Upper lobe of left lung (tissue), 6 donors: Measurements from ENCODE around the gene LIMK2. TPM values are rescaled to one million over a fixed set of nuclear protein-coding genes. Genes with fewer than 3 reads are reported as not detected.

Experiments used
- ATAC-seq, 2 donors: fragments of 200-7000 bp; cut with Tn5 transposase; one replicate each; pipeline ENCODE4 v1.9.1; 2022; ENCODE audit warnings: mild to moderate bottlenecking in 2 of 2, moderate library complexity in 2 of 2; ENCODE audit not compliant: low FRiP score in 2 of 2
- DNase-seq, 2 donors: peaks; one replicate each; pipeline ENCODE4 v3.0.0-alpha.2; 2019 to 2020
- H3K27ac ChIP-seq, 4 donors: fragments of 200-600 bp; sonication (generic); one replicate each; pipeline ENCODE4 v1.5.1; 2016 to 2019
- H3K27me3 ChIP-seq, 4 donors: fragments of 200-600 bp; sonication (generic); one replicate each; pipeline ENCODE4 v1.5.1; 2017 to 2019
- H3K36me3 ChIP-seq, 4 donors: fragments of 200-600 bp; sonication (generic); one replicate each; pipeline ENCODE4 v1.5.1; 2016 to 2019
- H3K4me1 ChIP-seq, 4 donors: fragments of 200-600 bp; sonication (generic); one replicate each; pipeline ENCODE4 v1.5.1; 2018 to 2019
- H3K4me3 ChIP-seq, 4 donors: fragments of 200-600 bp; sonication (generic); one replicate each; pipeline ENCODE4 v1.5.1; 2017 to 2019; ENCODE audit warnings: mild to moderate bottlenecking in 2 of 4, moderate library complexity in 1 of 4
- H3K9me3 ChIP-seq, 4 donors: fragments of 200-600 bp; sonication (generic); one replicate each; pipeline ENCODE4 v1.5.1; 2018 to 2019
- EP300 ChIP-seq, 4 donors: sonication (generic); formaldehyde crosslinking; IDR thresholded peaks; one replicate each; pipeline ENCODE4 v1.5.1; 2017; ENCODE audit warnings: antibody characterized with exemption in 4 of 4, control low read depth in 2 of 4
- POLR2A ChIP-seq, 4 donors: fragments of 450-650 bp; IDR thresholded peaks; one replicate each; pipeline ENCODE4 v1.5.1; 2016 to 2017; ENCODE audit warnings: antibody characterized with exemption in 4 of 4, mild to moderate bottlenecking in 2 of 4
- POLR2AphosphoS5 ChIP-seq, 2 donors: sonication (generic); formaldehyde crosslinking; IDR thresholded peaks; one replicate each; pipeline ENCODE4 v1.5.1; 2017; ENCODE audit warnings: antibody characterized with exemption in 2 of 2
- WGBS, 2 donors: methylation state at CpG; one replicate each; pipeline ENCODE4 v1.1.5; 2017 to 2018; 5-methylcytosine and 5-hydroxymethylcytosine counted together
- total RNA-seq, 6 donors: library from RNA; depleted of rRNA in 4 of 6; stranded (reverse); fragments of >200 nt in 4 of 6; gene quantifications; one replicate each; pipeline versions ENCODE4 v1.1.0 to v1.2.1, GENCODE V29; 2016 to 2021
- TF ChIP-seq, protein P1 (sequence below), 6 experiments: fragments of 450-650 bp in 4 of 6; fragments of 200-600 bp in 2 of 6; sonication (generic) in 2 of 6; IDR thresholded peaks; one replicate each; pipeline ENCODE4 v1.5.1; 2016 to 2019; ENCODE audit warnings: antibody characterized with exemption in 6 of 6
- donor health status: DM: no; HTN: no; CAD: no; lungs with moderate emphysema.
- donor health status: DM: no; HTN: yes; CAD: no; lungs with severe emphysema.

Gene LIMK2
- total RNA-seq, 6 donors from 2014 or later: 44.5 to 141 (median 75.8) TPM

DNA sequence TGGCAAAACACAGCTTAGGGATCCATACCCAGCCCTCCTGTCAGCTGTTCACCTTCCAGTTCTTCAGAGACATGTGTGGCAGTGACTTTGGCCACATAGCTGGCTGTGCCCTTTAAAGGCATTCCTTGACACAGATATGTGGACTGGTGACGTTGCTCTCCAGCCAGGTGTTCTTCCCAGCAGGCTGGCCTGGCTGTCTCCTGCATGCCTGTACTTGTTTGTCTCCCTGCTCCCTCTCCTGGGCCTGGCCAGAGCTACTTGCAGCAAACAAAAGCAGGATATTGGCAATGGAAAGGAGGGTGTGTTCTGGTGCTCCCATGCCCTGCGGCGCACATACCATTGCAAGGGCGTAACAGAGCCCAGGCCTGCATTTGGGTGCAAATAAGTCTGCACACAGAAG lies 41.9 kb downstream of the LIMK2 start:
- H3K4me3 ChIP-seq: no peak overlapping the region
- peaks cover 34 to 65% (median 40%) of the 10 kb centered on the region in 4 donors for H3K4me1 ChIP-seq
- no peaks in the 10 kb centered on the region for H3K9me3 ChIP-seq
- 44 to 52% methylated on average over 3 to 4 of the region's 4 CpGs for WGBS, 2 donors
- no peaks in the 10 kb centered on the region for H3K27me3 ChIP-seq
- ATAC-seq (peak; percentile 53 to 87), DNase-seq (peak in 1 of 2 donors; percentile 85)
- peak overlapping the region; percentile 50 to 76 (median 70) for H3K27ac ChIP-seq
- H3K36me3 ChIP-seq: peaks cover 0 to 16% (median 9%) of the 10 kb centered on the region in 4 donors
- TF ChIP-seq, protein P1, sequence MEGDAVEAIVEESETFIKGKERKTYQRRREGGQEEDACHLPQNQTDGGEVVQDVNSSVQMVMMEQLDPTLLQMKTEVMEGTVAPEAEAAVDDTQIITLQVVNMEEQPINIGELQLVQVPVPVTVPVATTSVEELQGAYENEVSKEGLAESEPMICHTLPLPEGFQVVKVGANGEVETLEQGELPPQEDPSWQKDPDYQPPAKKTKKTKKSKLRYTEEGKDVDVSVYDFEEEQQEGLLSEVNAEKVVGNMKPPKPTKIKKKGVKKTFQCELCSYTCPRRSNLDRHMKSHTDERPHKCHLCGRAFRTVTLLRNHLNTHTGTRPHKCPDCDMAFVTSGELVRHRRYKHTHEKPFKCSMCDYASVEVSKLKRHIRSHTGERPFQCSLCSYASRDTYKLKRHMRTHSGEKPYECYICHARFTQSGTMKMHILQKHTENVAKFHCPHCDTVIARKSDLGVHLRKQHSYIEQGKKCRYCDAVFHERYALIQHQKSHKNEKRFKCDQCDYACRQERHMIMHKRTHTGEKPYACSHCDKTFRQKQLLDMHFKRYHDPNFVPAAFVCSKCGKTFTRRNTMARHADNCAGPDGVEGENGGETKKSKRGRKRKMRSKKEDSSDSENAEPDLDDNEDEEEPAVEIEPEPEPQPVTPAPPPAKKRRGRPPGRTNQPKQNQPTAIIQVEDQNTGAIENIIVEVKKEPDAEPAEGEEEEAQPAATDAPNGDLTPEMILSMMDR (IDR thresholded peaks at IDR 0.05): peak in 4 of 6 experiments; percentile 13 to 25 (median 22)
- TF ChIP-seq POLR2A (IDR thresholded peaks at IDR 0.05): no peak
- TF ChIP-seq EP300 (IDR thresholded peaks at IDR 0.05): no peak
- peak; percentile 45 to 46 for TF ChIP-seq POLR2AphosphoS5 (IDR thresholded peaks at IDR 0.05)

DNA sequence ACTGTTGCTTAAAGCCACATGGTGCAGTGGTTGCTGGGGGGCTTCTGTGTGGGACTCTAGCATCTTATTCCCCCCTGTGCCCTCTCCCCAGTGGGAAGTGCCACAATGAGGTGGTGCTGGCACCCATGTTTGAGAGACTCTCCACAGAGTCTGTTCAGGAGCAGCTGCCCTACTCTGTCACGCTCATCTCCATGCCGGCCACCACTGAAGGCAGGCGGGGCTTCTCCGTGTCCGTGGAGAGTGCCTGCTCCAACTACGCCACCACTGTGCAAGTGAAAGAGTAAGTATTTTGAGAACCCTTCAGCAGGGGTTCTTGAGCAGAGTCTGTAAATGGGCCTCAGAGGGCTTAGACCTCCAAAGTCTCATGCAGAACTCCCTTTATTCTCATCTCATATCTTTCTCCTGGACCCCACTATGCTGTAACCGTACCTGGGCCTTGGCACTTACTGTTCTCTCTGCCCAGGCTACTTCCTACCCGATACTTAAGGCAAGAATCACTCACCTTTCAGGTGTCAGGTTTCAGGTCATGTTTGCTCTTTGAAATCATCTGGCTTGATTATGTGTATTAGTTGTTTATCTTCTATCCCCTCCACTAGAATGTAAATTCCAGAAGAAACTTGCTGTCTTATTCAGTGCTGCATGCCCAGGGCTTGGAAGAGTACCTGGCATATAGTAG lies 47.8 kb downstream of the LIMK2 start:
- WGBS, 2 donors: 80 to 81% methylated on average over 2 to 8 of the region's 8 CpGs
- H3K4me1 ChIP-seq: peaks cover 2 to 20% (median 8%) of the 10 kb centered on the region in 4 donors
- no peak overlapping the region for H3K4me3 ChIP-seq
- TF ChIP-seq EP300 (IDR thresholded peaks at IDR 0.05) (no peak), POLR2AphosphoS5 (IDR thresholded peaks at IDR 0.05) (no peak), POLR2A (IDR thresholded peaks at IDR 0.05) (no peak)
- DNase-seq: no peak
- no peaks in the 10 kb centered on the region for H3K9me3 ChIP-seq
- no peak for ATAC-seq
- peaks cover 22 to 68% (median 63%) of the 10 kb centered on the region in 4 donors for H3K36me3 ChIP-seq
- H3K27ac ChIP-seq: peak overlapping the region in 1 of 4 donors; percentile 35
- no peaks in the 10 kb centered on the region for H3K27me3 ChIP-seq

DNA sequence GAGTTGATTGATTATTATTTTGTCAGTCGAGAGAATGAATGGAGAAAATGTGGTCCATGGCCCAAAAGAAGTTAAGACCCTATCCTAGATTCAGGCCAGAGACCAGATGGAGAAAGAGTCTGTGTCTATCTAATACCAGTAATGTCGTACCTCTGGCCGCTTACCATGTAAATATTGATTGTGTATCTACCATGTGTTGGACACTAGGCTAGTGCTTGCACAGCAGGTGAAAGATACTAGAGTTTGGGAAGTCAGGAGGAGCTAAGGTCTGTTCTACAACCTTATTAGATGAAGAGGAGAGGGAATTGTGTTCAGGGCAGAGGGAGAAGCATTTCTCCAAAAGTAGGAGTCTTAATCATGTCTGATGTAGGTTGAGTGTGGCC lies 48.4 kb downstream of the LIMK2 start:
- Histone ChIP-seq H3K4me3 (no peak overlapping the region), H3K4me1 (peaks cover 0 to 15% (median 3%) of the 10 kb centered on the region in 4 donors), H3K27me3 (no peaks in the 10 kb centered on the region), H3K9me3 (no peaks in the 10 kb centered on the region), H3K36me3 (peaks cover 22 to 74% (median 67%) of the 10 kb centered on the region in 4 donors), H3K27ac (no peak overlapping the region)
- DNase-seq (no peak), ATAC-seq (no peak)
- 86 to 93% methylated on average over 3 of the region's 3 CpGs for WGBS, 2 donors
- TF ChIP-seq EP300 (IDR thresholded peaks at IDR 0.05): no peak
- no peak for TF ChIP-seq POLR2AphosphoS5 (IDR thresholded peaks at IDR 0.05)
- TF ChIP-seq, protein P1 (IDR thresholded peaks at IDR 0.05): no peak
- TF ChIP-seq POLR2A (IDR thresholded peaks at IDR 0.05): no peak

DNA sequence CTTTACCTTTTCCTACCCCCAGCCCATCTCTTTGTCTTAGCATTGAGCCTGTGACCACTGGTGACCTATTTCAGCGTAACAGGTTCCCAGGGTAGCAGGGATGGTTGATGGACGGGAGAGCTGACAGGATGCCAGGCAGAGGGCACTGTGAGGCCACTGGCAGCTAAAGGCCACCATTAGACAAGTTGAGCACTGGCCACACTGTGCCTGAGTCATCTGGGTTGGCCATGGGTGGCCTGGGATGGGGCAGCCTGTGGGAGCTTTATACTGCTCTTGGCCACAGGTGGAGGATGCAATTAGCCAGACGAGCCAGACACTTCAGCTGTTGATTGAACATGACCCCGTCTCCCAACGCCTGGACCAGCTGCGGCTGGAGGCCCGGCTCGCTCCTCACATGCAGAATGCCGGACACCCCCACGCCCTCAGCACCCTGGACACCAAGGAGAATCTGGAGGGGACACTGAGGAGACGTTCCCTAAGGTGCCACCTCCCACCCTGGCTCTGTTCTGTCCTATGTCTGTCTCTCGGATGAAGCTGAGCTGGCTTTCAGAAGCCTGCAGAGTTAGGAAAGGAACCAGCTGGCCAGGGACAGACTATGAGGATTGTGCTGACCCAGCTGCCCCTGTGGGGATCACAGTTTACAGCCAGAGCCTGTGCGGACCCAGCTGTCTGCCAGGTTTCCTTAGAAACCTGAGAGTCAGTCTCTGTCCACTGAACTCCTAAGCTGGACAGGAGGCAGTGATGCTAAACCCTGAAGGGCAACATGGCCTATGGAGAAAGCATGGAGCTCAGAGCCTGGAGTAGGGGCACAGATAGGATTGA lies 50.4 kb downstream of the LIMK2 start:
- Histone ChIP-seq H3K4me1 (peaks cover 0 to 13% (median 3%) of the 10 kb centered on the region in 4 donors), H3K27me3 (no peaks in the 10 kb centered on the region), H3K9me3 (no peaks in the 10 kb centered on the region), H3K27ac (no peak overlapping the region), H3K4me3 (no peak overlapping the region), H3K36me3 (peaks cover 22 to 94% (median 84%) of the 10 kb centered on the region in 4 donors)
- WGBS, 2 donors: 67 to 94% methylated on average over 1 to 11 of the region's 13 CpGs
- TF ChIP-seq EP300 (IDR thresholded peaks at IDR 0.05): no peak
- TF ChIP-seq, protein P1 (IDR thresholded peaks at IDR 0.05): no peak
- no peak for TF ChIP-seq POLR2AphosphoS5 (IDR thresholded peaks at IDR 0.05)
- TF ChIP-seq POLR2A (IDR thresholded peaks at IDR 0.05): no peak
- DNase-seq: peak in 1 of 2 donors; percentile 63
- no peak for ATAC-seq
